GM12878 (cell line): ENCODE measurements around the gene RIMS3. TPM values are rescaled to one million over a fixed set of nuclear protein-coding genes. Genes with fewer than 3 reads are reported as not detected.

Experiments used
- ATAC-seq: fragments of 200-7000 bp; cut with Tn5 transposase; 3 replicates; pipeline ENCODE4 v1.9.1; 2020; ENCODE audit warnings: mild to moderate bottlenecking, moderate library complexity
- BruUV-seq: library from RNA; stranded (reverse); fragments of 400-500 nt; replicated peaks from 2 replicates; lab custom pipeline; 2021; lab: Mats Ljungman, UMichigan
- CTCF ChIA-PET: fragments of 300-600 bp; sonication (Branson Sonifier 250); formaldehyde crosslinking; extraction: SDS; loops from one replicate; lab custom pipeline; 2021; ENCODE audit warnings: inconsistent platforms; lab: Yijun Ruan, JAX
- POLR2A ChIA-PET: fragments of 350-600 bp; formaldehyde crosslinking; extraction: SDS; loops from one replicate; lab custom pipeline; 2021; ENCODE audit warnings: inconsistent platforms; lab: Charles Lee
- RAD21 ChIA-PET: fragments of 300-600 bp; sonication (Branson Sonifier 250); formaldehyde crosslinking; loops from one replicate; lab custom pipeline; 2023; ENCODE audit warnings: antibody characterized with exemption; ENCODE audit not compliant: unreplicated experiment; lab: Charles Lee
- SMC1A ChIA-PET: fragments of 300-600 bp; sonication (Branson Sonifier 250); formaldehyde crosslinking; loops from one replicate; lab custom pipeline; 2023; ENCODE audit not compliant: unreplicated experiment, uncharacterized antibody; lab: Charles Lee
- DNase-seq: peaks from one replicate; pipeline ENCODE4 v3.0.0-alpha.2; 2011; ENCODE audit warnings: low read depth, low spot score
- FAIRE-seq: peaks from 3 replicates; lab custom pipeline; 2011; peaks lifted over from hg19 to GRCh38; lab: Jason Lieb, UNC
- H2AFZ ChIP-seq: 2 replicates; pipeline ENCODE4 v1.6.0; 2011; ENCODE audit warnings: low read depth, low read length, control low read depth; ENCODE audit not compliant: control insufficient read depth
- H3K27ac ChIP-seq: 2 replicates; pipeline ENCODE4 v1.5.1; 2011; ENCODE audit warnings: control low read depth; ENCODE audit not compliant: control insufficient read depth, insufficient read depth
- H3K27me3 ChIP-seq, 2 experiments: replicated peaks in 1 of 2; 2 replicates each; pipeline versions ENCODE4 v1.6.0 to v1.6.1; 2011; ENCODE audit warnings: low read length in 1 of 2; ENCODE audit not compliant: control insufficient read depth in 2 of 2, insufficient read depth in 2 of 2
- H3K36me3 ChIP-seq, 2 experiments: 2 replicates each; pipeline ENCODE4 v1.5.1; 2011; ENCODE audit warnings: low read length in 1 of 2; ENCODE audit not compliant: control insufficient read depth in 2 of 2, insufficient read depth in 2 of 2
- H3K4me1 ChIP-seq: 2 replicates; pipeline ENCODE4 v1.6.1; 2011; ENCODE audit warnings: mild to moderate bottlenecking, low read length, moderate library complexity, mixed read lengths; ENCODE audit not compliant: control insufficient read depth, insufficient read depth
- H3K4me2 ChIP-seq: 2 replicates; pipeline ENCODE4 v1.6.0; 2011; ENCODE audit warnings: control low read depth; ENCODE audit not compliant: control insufficient read depth, insufficient read depth
- H3K4me3 ChIP-seq: fragments of 200-600 bp; sonication (generic); 2 replicates; pipeline ENCODE4 v1.5.1; 2016
- H3K79me2 ChIP-seq: 2 replicates; pipeline ENCODE4 v1.6.0; 2011; ENCODE audit warnings: low read length; ENCODE audit not compliant: control insufficient read depth, insufficient read depth
- H3K9ac ChIP-seq: 2 replicates; pipeline ENCODE4 v1.8.0; 2011; ENCODE audit warnings: low read length, control low read depth, mixed read lengths; ENCODE audit not compliant: control insufficient read depth, insufficient read depth
- H3K9me3 ChIP-seq: replicated peaks from 3 replicates; pipeline ENCODE4 v1.5.1; 2011; ENCODE audit warnings: mild to moderate bottlenecking, low read length; ENCODE audit not compliant: control insufficient read depth, insufficient read depth
- H4K20me1 ChIP-seq: 2 replicates; pipeline ENCODE4 v1.6.0; 2011; ENCODE audit not compliant: control insufficient read depth, insufficient read depth
- EP300 ChIP-seq, 2 experiments: fragments of 150-350 bp in 1 of 2; IDR thresholded peaks; 2 replicates each; pipeline ENCODE4 v1.6.1; 2011 to 2012; ENCODE audit warnings: low read depth in 2 of 2, low read length in 2 of 2, borderline replicate concordance in 1 of 2, improper control_type of control experiment in 1 of 2, inconsistent platforms in 1 of 2; ENCODE audit not compliant: control insufficient read depth in 1 of 2
- ETV6 ChIP-seq, 2 experiments: fragments of 450-650 bp in 1 of 2; IDR thresholded peaks in 1 of 2; conservative IDR thresholded peaks in 1 of 2; 2 replicates each; pipeline ENCODE4 v1.6.1; 2014; ENCODE audit warnings: antibody characterized with exemption in 1 of 2, borderline replicate concordance in 1 of 2, low read depth in 1 of 2, mild to moderate bottlenecking in 1 of 2, moderate library complexity in 1 of 2
- MAX ChIP-seq: IDR thresholded peaks from 2 replicates; pipeline ENCODE4 v1.6.1; 2012; ENCODE audit warnings: low read depth, low read length, improper control_type of control experiment
- NFXL1 ChIP-seq: fragments of 450-650 bp; IDR thresholded peaks from 2 replicates; pipeline ENCODE4 v1.6.1; 2017; ENCODE audit warnings: antibody characterized with exemption, mild to moderate bottlenecking, borderline replicate concordance
- NR2F1 ChIP-seq: fragments of 450-650 bp; conservative IDR thresholded peaks from 2 replicates; pipeline ENCODE4 v1.6.1; 2017; ENCODE audit warnings: mild to moderate bottlenecking
- YBX1 ChIP-seq: fragments of 450-650 bp; IDR thresholded peaks from 2 replicates; pipeline ENCODE4 v1.6.1; 2016; ENCODE audit warnings: antibody characterized with exemption
- WGBS: methylation state at CpG from one replicate; pipeline ENCODE4 v1.1.6; 2016; ENCODE audit warnings: low lambda C conversion rate; ENCODE audit not compliant: insufficient replicate concordance, insufficient coverage; ENCODE audit errors: missing lambda C conversion rate; 5-methylcytosine and 5-hydroxymethylcytosine counted together
- in situ Hi-C: fragments of 300-500 bp; cut with MboI; formaldehyde crosslinking; loops from 9 replicates; pipeline ENCODE4 v1.14.3; 2018; ENCODE audit warnings: mixed read lengths
- intact Hi-C: fragments of 100-400 bp; cut with micrococcal nuclease; formaldehyde crosslinking; loops from one replicate; pipeline ENCODE4 v1.14.2; 2022; ENCODE audit not compliant: unreplicated experiment
- polyA plus RNA-seq, 11 experiments: library from polyadenylated mRNA; depleted of rRNA in 4 of 11; unstranded in 6 of 11; stranded (reverse) in 5 of 11; fragments of >200 nt; fragmentation: Nextera tagmentation in 4 of 11; fragmentation: Illumina TruSeq in 1 of 11; extraction: Ambion mirVana in 4 of 11; extraction: Trizol in 1 of 11; gene quantifications; 1 replicate in 1 of 11; 2 replicates in 10 of 11; pipeline versions ENCODE4 v1.2.1 to v1.2.3, GENCODE V29; 2011 to 2016; ENCODE audit warnings: inconsistent platforms in 2 of 11, missing spikeins in 2 of 11, low read depth in 1 of 11
- total RNA-seq, 4 experiments: library from RNA; depleted of rRNA in 3 of 4; stranded (reverse); fragments of >200 nt in 3 of 4; fragmentation: Illumina TruSeq in 1 of 4; extraction: Trizol in 1 of 4; gene quantifications; 2 replicates each; pipeline versions ENCODE4 v1.2.1 to v1.2.3, GENCODE V29; 2013 to 2021

Gene RIMS3
- total and polyA plus RNA-seq, 10 of the 15 experiments (the other 5 are each of a cell fraction or from before 2014, with no cell fraction given) = 0.02 to 4.7 (median 0.39) TPM

- TF ChIP-seq ETV6 (conservative IDR thresholded peaks at IDR 0.05 in 1 of 2, IDR thresholded peaks at IDR 0.05 in 1 of 2; ENCODE audit: borderline replicate concordance in 1 of 2, low read depth in 1 of 2) = no peak
- TF ChIP-seq EP300 (IDR thresholded peaks at IDR 0.05; ENCODE audit: borderline replicate concordance in 1 of 2, control insufficient read depth in 1 of 2, low read depth in 2 of 2, low read length in 2 of 2) = no peak
- TF ChIP-seq, all 136 proteins: peak for 0
These were observed 24.3 kb upstream of the RIMS3 start (continued) for GRCh38 chr1:40689737-40690136.

- BruUV-seq = no TSS peak
- ChIA-PET CTCF (interaction anchor here (0.8 to 5.1 kb wide), 10 partner anchors 9 to 86 kb away, joined by 3 to 54 read pairs (median 9); no protein-coding TSS in a partner anchor), SMC1A (interaction anchor here (7.2 kb wide), 1 partner anchor 15 kb away, joined by 108 read pairs; no protein-coding TSS in a partner anchor), POLR2A (interaction anchor here (1.2 to 1.4 kb wide), 2 partner anchors 66 to 79 kb away, joined by 3 to 5 read pairs; no protein-coding TSS in a partner anchor), RAD21 (no interaction called here)
- H3K79me2 ChIP-seq = peaks cover 23% of the 10 kb centered on the region
- FAIRE-seq = no peak
- no peaks in the 10 kb centered on the region for H3K4me1 ChIP-seq
- TF ChIP-seq YBX1 (no peak), MAX (no peak), NFXL1 (no peak), NR2F1 (no peak)
- no peak overlapping the region for H2AFZ ChIP-seq
- no peak for ATAC-seq
- in situ Hi-C loops (no loop called here), intact Hi-C loops (no loop called here)
- H3K27me3 ChIP-seq = no peaks in the 10 kb centered on the region
- no peak overlapping the region for H3K4me3 ChIP-seq
- H3K9me3 ChIP-seq = no peaks in the 10 kb centered on the region
- no peak overlapping the region for H3K27ac ChIP-seq
- H3K9ac ChIP-seq = no peak overlapping the region
- no peak for DNase-seq
- no peak overlapping the region for H3K4me2 ChIP-seq
- no peaks in the 10 kb centered on the region for H4K20me1 ChIP-seq
- H3K36me3 ChIP-seq = no peaks in the 10 kb centered on the region
- WGBS = 94% methylated on average over 6 of the region's 6 CpGs
These were observed 22.2 kb upstream of the RIMS3 start for GRCh38 chr1:40687661-40688060.
